ENCODE data around the gene IGFL4. TPM values are rescaled to one million over a fixed set of nuclear protein-coding genes. Genes with fewer than 3 reads are reported as not detected.

IGFL4 gene
- total RNA-seq, 2 donors from 2014 or later: not detected

GRCh38 chr19:46014941-46015686 lies 25.7 kb downstream of the IGFL4 start:
- no peak overlapping the region for H3K27ac Mint-ChIP-seq

GRCh38 chr19:46014534-46014933 lies 26.3 kb downstream of the IGFL4 start:
- Mint-ChIP-seq H3K36me3 (ENCODE audit: insufficient read depth in 2 of 2) (peaks cover 0 to 7% of the 10 kb centered on the region in 2 donors), H3K4me3 (peak overlapping the region; percentile 39 to 70), H3K27me3 (ENCODE audit: low read depth) (peaks cover 23% of the 10 kb centered on the region), H3K4me1 (ENCODE audit: low read depth) (peaks cover 21% of the 10 kb centered on the region), H3K27ac (no peak overlapping the region), H3K9me3 (no peaks in the 10 kb centered on the region)
- ATAC-seq (replicated peaks in 1 of 2): no peak
- DNase-seq: no peak

More at GRCh38 chr19:46014941-46015686, 25.7 kb downstream of the IGFL4 start:
- peak; percentile 64 to 67 for ATAC-seq (replicated peaks in 1 of 2)
- peaks cover 0 to 7% of the 10 kb centered on the region in 2 donors for H3K36me3 Mint-ChIP-seq (ENCODE audit: insufficient read depth in 2 of 2)
- no peaks in the 10 kb centered on the region for H3K9me3 Mint-ChIP-seq
- H3K27me3 Mint-ChIP-seq (ENCODE audit: low read depth): peaks cover 23% of the 10 kb centered on the region
- H3K4me3 Mint-ChIP-seq: peak overlapping the region; percentile 64 to 83
- peaks cover 21% of the 10 kb centered on the region for H3K4me1 Mint-ChIP-seq (ENCODE audit: low read depth)
- peak; percentile 76 to 80 for DNase-seq

- peak; percentile 64 to 69 for ATAC-seq (replicated peaks in 1 of 2)
- peaks cover 4% of the 10 kb centered on the region for H3K4me1 Mint-ChIP-seq (ENCODE audit: low read depth)
- H3K4me3 Mint-ChIP-seq: no peak overlapping the region
- H3K27ac Mint-ChIP-seq: no peak overlapping the region
- H3K36me3 Mint-ChIP-seq (ENCODE audit: insufficient read depth in 2 of 2): peaks cover 0 to 3% of the 10 kb centered on the region in 2 donors
- H3K9me3 Mint-ChIP-seq: no peaks in the 10 kb centered on the region
- H3K27me3 Mint-ChIP-seq (ENCODE audit: low read depth): peaks cover 8% of the 10 kb centered on the region
- DNase-seq: peak; percentile 51 to 71
These were observed 31.0 kb downstream of the IGFL4 start for GRCh38 chr19:46009530-46010510.

- peaks cover under 1% of the 10 kb centered on the region for H3K4me1 Mint-ChIP-seq (ENCODE audit: low read depth)
- no peak overlapping the region for H3K27ac Mint-ChIP-seq
- H3K36me3 Mint-ChIP-seq (ENCODE audit: insufficient read depth in 2 of 2): peaks cover 0 to 4% of the 10 kb centered on the region in 2 donors
- ATAC-seq (replicated peaks in 1 of 2) (no peak), DNase-seq (no peak)
- H3K4me3 Mint-ChIP-seq: no peak overlapping the region
- H3K9me3 Mint-ChIP-seq: no peaks in the 10 kb centered on the region
- no peaks in the 10 kb centered on the region for H3K27me3 Mint-ChIP-seq (ENCODE audit: low read depth)
These were observed 34.4 kb downstream of the IGFL4 start for GRCh38 chr19:46006411-46006810.

- Mint-ChIP-seq H3K36me3 (ENCODE audit: insufficient read depth in 2 of 2) (peaks cover 0 to 3% of the 10 kb centered on the region in 2 donors), H3K9me3 (no peaks in the 10 kb centered on the region), H3K27ac (no peak overlapping the region), H3K4me1 (ENCODE audit: low read depth) (peaks cover 35% of the 10 kb centered on the region), H3K4me3 (no peak overlapping the region), H3K27me3 (ENCODE audit: low read depth) (no peaks in the 10 kb centered on the region)
- ATAC-seq (replicated peaks in 1 of 2) (no peak), DNase-seq (no peak)
These were observed 38.0 kb downstream of the IGFL4 start for GRCh38 chr19:46002678-46003275.

GRCh38 chr19:46000491-46001246 lies 40.1 kb downstream of the IGFL4 start:
- Mint-ChIP-seq H3K9me3 (no peaks in the 10 kb centered on the region), H3K27me3 (ENCODE audit: low read depth) (no peaks in the 10 kb centered on the region), H3K4me3 (peak overlapping the region; percentile 85 to 90), H3K4me1 (ENCODE audit: low read depth) (peaks cover 38% of the 10 kb centered on the region), H3K36me3 (ENCODE audit: insufficient read depth in 2 of 2) (peaks cover 0 to 3% of the 10 kb centered on the region in 2 donors), H3K27ac (no peak overlapping the region)
- DNase-seq (peak; percentile 64 to 68), ATAC-seq (replicated peaks in 1 of 2) (peak; percentile 91 to 95)

GRCh38 chr19:45999653-46000121 lies 41.1 kb downstream of the IGFL4 start:
- Mint-ChIP-seq H3K27me3 (ENCODE audit: low read depth) (no peaks in the 10 kb centered on the region), H3K4me1 (ENCODE audit: low read depth) (peaks cover 38% of the 10 kb centered on the region), H3K4me3 (peak overlapping the region; percentile 28 to 71), H3K27ac (no peak overlapping the region), H3K36me3 (ENCODE audit: insufficient read depth in 2 of 2) (peaks cover 0 to 3% of the 10 kb centered on the region in 2 donors), H3K9me3 (no peaks in the 10 kb centered on the region)
- no peak for DNase-seq
- ATAC-seq (replicated peaks in 1 of 2): no peak

- no peak overlapping the region for H3K27ac Mint-ChIP-seq
- peaks cover 38% of the 10 kb centered on the region for H3K4me1 Mint-ChIP-seq (ENCODE audit: low read depth)
- peak overlapping the region in 1 of 2 donors; percentile 71 for H3K4me3 Mint-ChIP-seq
- H3K36me3 Mint-ChIP-seq (ENCODE audit: insufficient read depth in 2 of 2): peaks cover 0 to 3% of the 10 kb centered on the region in 2 donors
- no peak for ATAC-seq (replicated peaks in 1 of 2)
- H3K9me3 Mint-ChIP-seq: no peaks in the 10 kb centered on the region
- no peaks in the 10 kb centered on the region for H3K27me3 Mint-ChIP-seq (ENCODE audit: low read depth)
- no peak for DNase-seq
These were observed 42.0 kb downstream of the IGFL4 start for GRCh38 chr19:45998834-45999233.

- ATAC-seq (replicated peaks in 1 of 2) (no peak), DNase-seq (no peak)
- Mint-ChIP-seq H3K27ac (no peak overlapping the region), H3K36me3 (ENCODE audit: insufficient read depth in 2 of 2) (no peaks in the 10 kb centered on the region), H3K4me3 (peak overlapping the region in 1 of 2 donors; percentile 8), H3K4me1 (ENCODE audit: low read depth) (peaks cover 38% of the 10 kb centered on the region), H3K27me3 (ENCODE audit: low read depth) (no peaks in the 10 kb centered on the region), H3K9me3 (no peaks in the 10 kb centered on the region)
These were observed 43.9 kb downstream of the IGFL4 start for GRCh38 chr19:45996933-45997332.

GRCh38 chr19:45995715-45996385 lies 45.0 kb downstream of the IGFL4 start:
- DNase-seq (no peak), ATAC-seq (replicated peaks in 1 of 2) (no peak)
- no peak overlapping the region for H3K4me3 Mint-ChIP-seq
- H3K27ac Mint-ChIP-seq: no peak overlapping the region
- no peaks in the 10 kb centered on the region for H3K27me3 Mint-ChIP-seq (ENCODE audit: low read depth)
- H3K9me3 Mint-ChIP-seq: no peaks in the 10 kb centered on the region
- no peaks in the 10 kb centered on the region for H3K36me3 Mint-ChIP-seq (ENCODE audit: insufficient read depth in 2 of 2)
- H3K4me1 Mint-ChIP-seq (ENCODE audit: low read depth): peaks cover 31% of the 10 kb centered on the region

GRCh38 chr19:45994998-45995714 lies 45.6 kb downstream of the IGFL4 start, which contains the start of gene CCDC61:
TSS of gene CCDC61 (plus strand) at chr19:45995467. CDS start at chr19:46003019, 7,552 bp downstream.
- peaks cover 6% of the 10 kb centered on the region for H3K27me3 Mint-ChIP-seq (ENCODE audit: low read depth)
- no peaks in the 10 kb centered on the region for H3K9me3 Mint-ChIP-seq
- no peak within 1 kb of the TSS for H3K27ac Mint-ChIP-seq
- H3K4me3 Mint-ChIP-seq: peak within 1 kb of the TSS in 1 of 2 donors; percentile 20
- ATAC-seq (replicated peaks in 1 of 2) (peak; percentile 96), DNase-seq (peak; percentile 96)
- H3K4me1 Mint-ChIP-seq (ENCODE audit: low read depth): peaks cover 24% of the 10 kb centered on the region
- no peaks in the 10 kb centered on the region for H3K36me3 Mint-ChIP-seq (ENCODE audit: insufficient read depth in 2 of 2)

All from activated T-cell treated with anti-CD3 and anti-CD28 coated beads, Interleukin-2, amount 50 U/mL, for 72 hours (primary cell).